ENCODE data around the gene MGLL. TPM values are rescaled to one million over a fixed set of nuclear protein-coding genes. Genes with fewer than 3 reads are reported as not detected.

MGLL gene
- total RNA-seq, 1 experiment from 2014 or later = 2.1 TPM

DNA sequence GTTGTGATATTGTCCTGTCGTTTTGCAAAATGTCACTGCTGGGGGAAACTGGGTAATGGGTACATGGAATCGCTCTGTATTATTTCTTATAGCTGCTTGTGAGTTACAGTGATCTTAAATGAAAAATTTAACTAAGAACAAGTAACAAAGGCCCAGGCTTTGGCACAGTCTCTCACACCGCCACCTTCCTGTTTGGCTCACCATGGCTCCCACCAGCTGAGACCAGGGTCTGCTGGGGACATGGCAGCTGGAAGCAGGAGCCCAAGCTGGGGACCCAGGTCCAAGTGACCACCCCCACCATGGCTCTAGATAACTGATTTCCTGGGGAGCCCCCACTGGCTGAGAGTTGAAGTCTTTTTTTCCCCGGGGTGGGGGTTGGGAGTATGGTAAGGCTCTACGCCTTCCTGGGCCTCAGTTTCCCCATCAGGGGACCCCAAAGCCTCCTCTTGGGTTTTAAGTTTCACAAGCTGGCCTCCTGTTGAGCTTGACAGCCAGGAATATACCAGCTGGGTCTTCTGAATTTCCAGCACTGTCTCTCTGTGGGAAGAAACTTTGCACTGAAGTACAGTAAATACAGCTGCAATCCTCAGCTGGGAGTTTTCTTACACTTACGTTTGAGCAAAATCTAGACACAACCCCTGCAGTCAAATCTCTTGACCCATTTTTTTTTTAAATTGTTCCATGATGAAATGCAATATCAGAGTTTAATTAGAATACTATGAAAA is 123.5 kb downstream of the MGLL start:
- ATAC-seq (no peak), DNase-seq (ENCODE audit: low read depth, low spot score) (no peak)
- in situ Hi-C loops (cut with HindIII; ENCODE audit: low pct_unique_long_range_greater_than_20kb, low sequenced_read_pairs) (no loop called here), intact Hi-C loops (cut with micrococcal nuclease; ENCODE audit: unreplicated experiment) (loop anchor here (10.0 kb wide), 1 partner anchor 126 kb away; the partner anchor contains the start of gene MGLL)
- ChIA-PET POLR2A (no interaction called here), CTCF (interaction anchor here (0.5 kb wide), 1 partner anchor 421 kb away, joined by 3 read pairs; no protein-coding TSS in a partner anchor)
- no peak overlapping the region for H3K27ac ChIP-seq (ENCODE audit: low read length)
- no peaks in the 10 kb centered on the region for H3K9me3 ChIP-seq (ENCODE audit: control insufficient read depth, insufficient read depth, low read depth, low read length)
- BruUV-seq (replicated peaks) = no TSS peak
- H3K4me1 ChIP-seq (ENCODE audit: control insufficient read depth, insufficient read depth, low read length) = no peaks in the 10 kb centered on the region
- H3K27me3 ChIP-seq (ENCODE audit: control insufficient read depth, insufficient read depth, low read length) = 0 out of 2 replicates have a peak, but pooled peaks cover 2% of the 10 kb centered on the region
- no peak overlapping the region for H3K4me3 ChIP-seq (ENCODE audit: low read depth in 2 of 2, low read length in 2 of 2)
- TF ChIP-seq SIN3A (IDR thresholded peaks at IDR 0.05; ENCODE audit: borderline replicate concordance, insufficient read depth, low read depth, low read length) (no peak), REST (IDR thresholded peaks at IDR 0.05; ENCODE audit: insufficient read depth in 1 of 2, low read depth in 2 of 2, low read length in 1 of 2) (no peak), CTCF (IDR thresholded peaks at IDR 0.05) (no peak), TCF7L2 (IDR thresholded peaks at IDR 0.05; ENCODE audit: low read depth, low read length) (no peak), POLR2AphosphoS5 (IDR thresholded peaks at IDR 0.05; ENCODE audit: low read depth, low read length) (no peak)
- no peaks in the 10 kb centered on the region for H3K36me3 ChIP-seq (ENCODE audit: control insufficient read depth, insufficient read depth, low read length)

GRCh38 chr3:127698286-127698685 is 124.0 kb downstream of the MGLL start:
- ATAC-seq (no peak), DNase-seq (ENCODE audit: low read depth, low spot score) (no peak)
- Histone ChIP-seq H3K27me3 (ENCODE audit: control insufficient read depth, insufficient read depth, low read length) (no peaks in the 10 kb centered on the region), H3K27ac (ENCODE audit: low read length) (no peak overlapping the region), H3K9me3 (ENCODE audit: control insufficient read depth, insufficient read depth, low read depth, low read length) (no peaks in the 10 kb centered on the region), H3K4me3 (ENCODE audit: low read depth in 2 of 2, low read length in 2 of 2) (no peak overlapping the region), H3K4me1 (ENCODE audit: control insufficient read depth, insufficient read depth, low read length) (no peaks in the 10 kb centered on the region), H3K36me3 (ENCODE audit: control insufficient read depth, insufficient read depth, low read length) (no peaks in the 10 kb centered on the region)
- ChIA-PET CTCF (no interaction called here), POLR2A (no interaction called here)
- in situ Hi-C loops (cut with HindIII; ENCODE audit: low pct_unique_long_range_greater_than_20kb, low sequenced_read_pairs) (no loop called here), intact Hi-C loops (cut with micrococcal nuclease; ENCODE audit: unreplicated experiment) (loop anchor here (10.0 kb wide), 1 partner anchor 127 kb away; the partner anchor contains the start of gene MGLL)
- TF ChIP-seq SIN3A (IDR thresholded peaks at IDR 0.05; ENCODE audit: borderline replicate concordance, insufficient read depth, low read depth, low read length) (no peak), POLR2AphosphoS5 (IDR thresholded peaks at IDR 0.05; ENCODE audit: low read depth, low read length) (no peak), TCF7L2 (IDR thresholded peaks at IDR 0.05; ENCODE audit: low read depth, low read length) (no peak), CTCF (IDR thresholded peaks at IDR 0.05) (no peak)
- BruUV-seq (replicated peaks) = no TSS peak
